Stimulated activated CD8-positive, alpha-beta memory T cell treated with anti-CD3 and anti-CD28 coated beads, Interleukin-15, amount 100 ng/mL, for 1 hour (primary cell): ENCODE results near the gene NDUFC2.
"Not testable (repeated sequence)": the region's sequence is repeated elsewhere in the genome, so short reads cannot be mapped to it uniquely, and the experiment has no call there.

Experiments
- DNase-seq: peaks from one replicate; pipeline ENCODE4 v3.0.0-alpha.2; 2020; ENCODE audit warnings: low read depth

The NDUFC2 gene

GRCh38 chr11:78030429-78031325 lies 49.0 kb downstream of the NDUFC2 start:
- DNase-seq = no peak

- not testable (repeated sequence) for DNase-seq
Observed at GRCh38 chr11:78028423-78028822, 51.2 kb downstream of the NDUFC2 start.

DNA sequence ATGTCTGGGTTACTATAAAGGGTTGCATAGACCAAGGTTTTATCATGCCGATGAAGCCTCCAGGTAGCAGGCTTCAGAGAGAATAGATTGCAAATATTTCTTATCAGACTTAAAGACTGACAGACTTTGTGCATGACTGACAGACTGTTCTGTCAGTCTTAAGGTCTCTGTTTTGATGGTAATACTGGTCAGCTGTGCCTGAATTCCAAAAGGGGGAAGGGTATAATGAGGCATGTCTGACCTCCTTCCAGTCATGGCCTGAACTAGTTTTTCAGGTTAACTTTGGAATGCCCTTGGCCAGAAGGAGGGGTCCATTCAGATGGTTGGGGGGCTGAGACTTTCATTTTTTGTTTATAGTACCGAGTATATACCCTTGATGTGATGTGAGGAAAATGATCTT lies 51.9 kb downstream of the NDUFC2 start:
- DNase-seq = no peak

- DNase-seq = no peak
Observed at GRCh38 chr11:78025378-78025777, 54.3 kb downstream of the NDUFC2 start.

- DNase-seq = no peak
Observed at GRCh38 chr11:78023426-78023825, 56.2 kb downstream of the NDUFC2 start.

DNA sequence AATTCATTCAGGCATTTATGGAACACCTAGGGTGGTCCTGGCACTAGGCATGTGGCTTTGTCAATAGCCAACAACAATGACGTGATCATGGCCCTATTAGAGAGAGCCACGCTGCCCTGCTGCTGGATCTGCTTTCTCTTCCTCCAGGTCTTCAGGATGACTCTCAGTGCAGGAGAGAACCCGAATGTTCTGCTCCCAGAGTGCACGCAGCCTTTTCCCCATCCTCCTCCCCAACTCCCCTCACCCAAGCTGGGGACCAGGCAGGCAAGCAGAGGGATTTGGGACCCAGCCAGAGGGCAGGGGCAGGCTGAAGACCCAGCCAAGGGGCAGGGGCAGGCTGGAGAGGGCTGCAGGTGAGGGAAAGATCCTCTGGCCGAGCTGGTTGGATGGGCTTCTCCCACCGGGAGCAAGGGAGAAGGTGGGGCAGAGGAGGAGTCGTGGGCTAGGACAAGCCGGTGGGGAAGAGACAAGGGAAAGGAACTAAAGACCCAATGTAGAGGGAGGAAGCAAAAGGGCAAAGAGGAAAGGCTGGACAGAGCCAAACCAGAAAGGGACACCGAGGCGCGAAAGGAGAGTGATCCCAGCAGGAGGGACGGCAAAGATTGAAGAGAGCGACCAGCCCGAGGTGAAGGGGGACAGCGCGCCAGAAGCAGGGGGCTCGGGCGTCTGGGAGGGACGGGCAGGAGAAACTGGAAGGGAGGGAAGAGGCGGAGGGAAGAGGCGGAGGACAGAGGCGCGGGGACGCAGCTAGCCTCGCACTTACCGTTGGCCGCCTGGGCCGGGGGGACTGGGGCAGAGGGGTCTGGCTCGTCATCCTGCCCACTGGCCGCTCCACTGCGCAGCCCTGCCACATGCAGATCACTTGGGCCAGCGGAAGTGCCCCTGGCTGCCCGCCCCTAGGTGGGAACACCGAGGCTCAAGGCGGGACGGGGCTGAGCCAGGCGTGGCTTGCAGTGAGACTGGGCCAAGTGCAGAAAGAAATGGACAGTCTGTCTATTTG lies 57.0 kb downstream of the NDUFC2 start, which contains the start of gene KCTD14:
KCTD14 (minus strand) TSS at position 880 of the 1,000 bp plus-strand sequence; CDS start at position 853, 27 bp downstream.
- DNase-seq = no peak

GRCh38 chr11:78021611-78022010 lies 58.1 kb downstream of the NDUFC2 start:
- no peak for DNase-seq

DNA sequence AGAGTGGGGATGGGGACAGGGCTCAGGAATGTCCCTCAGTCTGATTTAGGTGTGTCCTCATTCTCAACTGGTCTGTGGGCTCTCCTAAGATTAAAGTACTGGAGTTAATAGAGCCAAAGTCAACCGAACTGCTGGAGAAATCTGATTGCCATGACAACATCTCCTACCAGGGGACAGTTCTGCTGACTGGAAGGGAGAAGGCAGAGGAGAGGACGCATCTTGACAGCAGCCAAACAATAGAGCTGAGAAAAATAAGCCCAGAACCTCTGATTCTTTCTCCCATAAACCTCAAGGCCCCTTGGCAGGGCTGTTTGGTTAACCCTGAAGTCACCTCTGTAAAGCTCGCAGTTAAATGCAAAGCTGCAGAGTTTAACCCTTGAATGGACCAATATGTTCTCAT lies 59.4 kb downstream of the NDUFC2 start:
- no peak for DNase-seq

DNA sequence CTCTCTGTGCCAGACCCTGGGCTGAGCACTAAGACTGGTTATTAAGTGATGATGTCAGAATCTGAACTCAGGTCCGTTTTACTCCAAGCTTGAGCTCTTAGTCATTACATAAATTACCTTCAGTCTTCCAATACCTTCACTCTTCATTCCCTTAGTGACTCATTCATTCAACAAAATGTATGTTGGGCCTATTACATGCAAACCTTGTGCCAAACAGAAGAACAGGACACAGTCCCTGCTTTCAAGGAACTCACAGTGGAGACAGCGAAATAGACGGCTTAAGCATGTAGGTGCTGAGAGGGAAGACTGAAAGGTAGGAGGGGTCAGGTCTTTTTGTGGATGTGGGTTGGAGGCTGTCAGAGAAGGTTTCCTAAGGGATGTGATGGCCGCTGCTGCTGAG lies 59.9 kb downstream of the NDUFC2 start:
- DNase-seq = no peak
